Posterior vena cava (tissue), 2 donors: ENCODE results near the gene WIPF1. TPM values are rescaled to one million over a fixed set of nuclear protein-coding genes. Genes with fewer than 3 reads are reported as not detected.

Experiments
- DNase-seq: peaks from one replicate; pipeline ENCODE4 v3.0.0-alpha.2; 2020; ENCODE audit warnings: low spot score
- intact Hi-C, 2 donors: fragments of 100-400 bp; cut with DNase I; formaldehyde crosslinking; loops; one replicate each; pipeline versions ENCODE4 v1.14.1 to v1.14.2; 2022 to 2023
- total RNA-seq, 2 donors: library from RNA; stranded (reverse); fragmentation: NEBNext Ultra II Directional; extraction: Animal tissue kit (Norgen Biotek cat#: 25700); gene quantifications; one replicate each; pipeline ENCODE4 v1.2.1, GENCODE V29; 2021
- donor health status: DM: yes; HTN: yes; CAD: no.
- donor health status: DM: yes; HTN: yes; CAD: no.

Gene WIPF1
- total RNA-seq, 2 donors from 2014 or later = 59.9 to 65.1 TPM

DNA sequence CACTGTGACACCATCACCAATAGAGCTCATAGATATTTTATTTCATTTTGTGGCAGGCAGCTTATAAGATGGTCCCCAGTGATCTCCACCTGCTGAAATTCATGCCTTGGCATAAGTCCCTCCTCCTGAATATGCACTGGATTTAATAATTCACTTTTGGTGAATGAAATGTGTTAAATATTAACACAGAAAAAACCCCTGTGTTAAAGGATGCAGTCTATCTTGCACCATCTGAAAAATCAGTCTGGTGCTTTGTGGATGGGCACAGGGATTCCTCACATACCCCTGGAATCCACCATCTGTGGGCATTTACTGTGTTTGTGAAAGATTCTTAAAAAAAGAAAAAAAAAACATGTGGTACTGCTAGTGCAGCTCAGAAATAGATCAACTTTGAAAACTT lies 26.1 kb upstream of the WIPF1 start:
- DNase-seq = no peak
- intact Hi-C loops = no loop called here

DNA sequence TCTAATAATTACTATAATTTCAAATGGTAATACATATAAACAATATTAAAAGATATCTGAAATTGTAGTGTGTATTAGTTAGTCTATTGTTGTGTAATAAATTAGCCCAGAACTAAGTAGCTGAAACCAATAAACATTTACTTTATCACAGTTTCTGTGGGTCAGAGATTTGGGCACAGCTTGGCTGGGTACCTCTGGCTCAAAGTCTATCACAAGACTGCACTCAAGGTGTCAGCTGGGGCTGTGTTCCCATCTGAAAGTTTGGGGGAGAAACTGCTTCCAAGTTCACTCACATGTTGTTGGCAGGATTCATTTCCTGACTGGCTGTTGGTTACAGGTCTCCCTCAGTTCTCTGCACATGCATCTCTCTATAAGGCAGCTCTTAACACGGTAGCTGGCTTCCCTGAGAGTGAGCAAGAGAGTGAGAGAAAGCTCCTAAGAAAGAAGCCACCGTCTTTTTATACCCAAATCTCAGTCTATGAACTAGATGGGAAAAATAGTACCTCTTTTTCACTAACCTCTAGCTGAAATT lies 25.6 kb upstream of the WIPF1 start:
- DNase-seq = no peak
- intact Hi-C loops = no loop called here

DNA sequence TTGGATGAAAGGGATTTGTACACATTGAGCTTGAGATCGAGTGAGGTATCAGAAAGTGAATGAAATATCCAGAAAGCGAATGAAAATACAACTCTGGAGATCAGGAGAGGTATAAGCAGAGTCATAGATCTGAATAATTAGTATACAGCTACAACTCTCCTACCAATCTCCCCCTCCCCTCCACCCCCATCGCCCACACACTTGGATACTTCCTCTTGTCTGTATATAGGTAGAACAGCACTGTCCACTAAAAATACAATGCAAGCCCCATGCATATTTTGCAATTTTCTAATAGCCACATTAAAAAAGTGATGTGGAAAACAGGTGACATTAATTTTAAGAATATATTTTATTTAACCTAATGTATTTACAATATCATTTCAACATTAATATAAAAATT lies 23.7 kb upstream of the WIPF1 start:
- DNase-seq = no peak
- intact Hi-C loops = no loop called here

DNA sequence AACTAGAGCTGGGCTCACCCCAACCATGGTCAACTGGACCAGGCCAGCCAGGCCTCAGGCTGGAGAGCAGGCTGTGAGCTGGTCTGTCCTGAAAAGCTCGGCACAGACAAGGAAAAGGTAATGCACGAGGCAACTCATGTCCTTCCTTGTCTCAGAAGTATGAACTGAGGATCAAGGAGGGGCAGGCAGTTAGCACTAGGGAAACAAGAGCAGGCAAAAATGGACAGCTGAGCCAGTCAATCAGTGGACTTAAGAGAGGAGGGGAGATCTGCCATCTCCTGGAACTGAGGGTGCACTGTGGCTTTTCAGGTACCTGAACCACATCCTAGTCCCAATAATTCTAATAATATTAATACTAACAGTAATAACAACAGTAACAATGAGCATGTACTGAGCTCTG lies 20.6 kb upstream of the WIPF1 start:
- DNase-seq = no peak
- intact Hi-C loops = loop anchor here in 1 of 2 donors (10.0 kb wide), 1 partner anchor 67 kb away; no protein-coding TSS in a partner anchor

DNA sequence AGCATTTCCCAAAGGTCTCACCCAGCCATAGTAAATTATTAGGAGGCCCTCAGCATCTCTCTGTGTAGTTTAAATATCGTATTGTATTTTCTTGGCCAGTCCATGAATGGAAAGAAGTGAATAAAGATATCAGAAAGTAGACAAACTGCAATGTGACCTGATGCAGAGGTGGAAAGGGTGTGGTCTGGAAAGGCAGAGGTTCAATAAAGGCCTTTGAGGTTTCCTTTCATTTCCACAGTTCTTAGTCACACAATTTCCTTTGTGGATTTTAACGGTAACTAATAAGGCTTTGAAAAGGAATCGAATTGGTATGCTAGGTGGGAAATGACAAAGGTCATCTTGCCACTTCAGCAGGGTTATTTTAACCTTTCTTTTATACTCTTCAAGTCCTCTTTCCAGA lies 20.1 kb upstream of the WIPF1 start:
- no peak for DNase-seq
- intact Hi-C loops = loop anchor here in 1 of 2 donors (10.0 kb wide), 1 partner anchor 67 kb away; no protein-coding TSS in a partner anchor

DNA sequence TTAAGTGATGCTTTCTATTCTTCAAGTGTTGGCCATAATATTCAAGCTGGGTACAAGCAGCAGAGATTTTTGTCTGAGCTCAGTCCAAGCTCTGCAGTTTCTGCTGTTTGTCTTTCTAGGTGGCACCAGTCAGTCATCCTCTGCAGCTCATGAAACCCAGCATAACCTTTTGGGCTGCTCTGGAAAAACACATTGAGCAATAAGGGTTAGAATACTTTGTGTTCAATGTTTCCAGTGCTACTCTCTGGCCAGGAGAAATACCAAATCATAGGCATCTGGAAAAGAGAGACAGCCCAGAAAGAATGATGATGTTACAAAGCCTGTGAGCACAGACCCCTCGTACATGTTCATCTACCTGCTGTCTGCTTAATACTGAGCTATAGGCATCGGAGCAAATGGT lies 19.5 kb upstream of the WIPF1 start:
- intact Hi-C loops = loop anchor here in 1 of 2 donors (10.0 kb wide), 1 partner anchor 68 kb away; no protein-coding TSS in a partner anchor
- no peak for DNase-seq

DNA sequence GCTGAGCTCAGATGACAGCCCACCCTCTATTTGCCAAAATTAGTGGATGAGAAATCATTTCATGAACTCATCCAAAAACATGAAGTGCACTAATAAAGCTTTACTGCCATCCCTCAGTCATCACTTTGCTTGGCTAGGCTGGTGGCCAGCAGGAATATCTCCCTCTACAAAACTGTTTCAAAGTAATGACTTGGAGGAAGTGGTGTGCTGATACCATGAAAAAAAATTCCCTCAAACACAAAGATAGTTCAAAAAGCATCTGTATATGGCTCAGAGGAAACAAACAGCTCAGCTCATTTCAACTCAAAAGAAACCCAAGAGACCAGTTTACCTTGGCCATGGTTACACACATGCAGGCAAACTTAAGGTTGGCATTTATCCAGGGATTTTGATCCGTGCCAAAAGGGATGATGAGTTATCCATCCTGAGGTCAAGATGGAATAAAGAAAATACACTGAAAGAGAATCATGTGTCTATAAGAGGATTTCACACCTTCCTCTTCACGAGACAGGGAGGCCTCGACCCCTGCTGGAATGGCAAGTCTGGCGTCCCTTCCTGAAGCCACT lies 18.4 kb upstream of the WIPF1 start:
- intact Hi-C loops = loop anchor here in 1 of 2 donors (10.0 kb wide), 1 partner anchor 69 kb away; no protein-coding TSS in a partner anchor
- no peak for DNase-seq

DNA sequence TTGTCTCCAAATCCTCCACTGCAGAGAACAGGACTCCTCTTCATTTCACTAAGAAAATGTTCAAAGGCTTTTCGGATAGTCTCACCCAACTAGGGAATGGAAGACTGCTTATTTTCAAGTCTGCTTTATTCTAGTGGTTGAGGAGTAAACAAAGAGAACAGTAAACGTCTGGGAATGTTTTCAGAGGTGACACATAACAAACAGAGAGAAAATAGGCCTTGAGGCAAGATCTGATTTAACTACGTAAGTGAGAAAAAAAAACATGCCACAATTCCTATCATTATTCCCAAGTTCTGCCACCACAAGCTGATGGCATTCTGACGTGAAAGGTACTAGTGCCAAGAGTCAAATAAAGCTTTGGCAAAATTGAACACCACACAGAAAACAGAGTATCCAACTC lies 16.7 kb upstream of the WIPF1 start:
- intact Hi-C loops = loop anchor here in 1 of 2 donors (10.0 kb wide), 1 partner anchor 71 kb away; no protein-coding TSS in a partner anchor
- DNase-seq = no peak

DNA sequence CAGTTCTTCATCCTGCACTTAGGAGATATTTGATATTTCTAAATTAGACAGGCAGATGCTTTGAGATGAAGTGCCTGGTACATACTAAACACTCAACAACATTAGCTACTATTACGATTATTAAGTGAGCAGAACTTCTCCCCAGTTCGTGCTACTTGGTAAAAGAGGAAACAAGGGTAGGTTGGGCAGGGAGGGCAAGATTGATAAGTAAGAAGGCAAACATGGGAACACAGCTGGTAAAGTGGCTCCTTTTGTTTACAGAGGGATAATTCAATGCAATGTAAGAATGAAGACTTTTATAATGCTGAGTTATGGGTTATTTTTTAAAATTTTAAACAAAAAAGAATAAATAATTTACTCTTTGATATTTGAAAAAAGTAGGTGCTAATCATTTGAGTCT lies 15.9 kb upstream of the WIPF1 start:
- no peak for DNase-seq
- intact Hi-C loops = loop anchor here in 1 of 2 donors (10.0 kb wide), 1 partner anchor 71 kb away; no protein-coding TSS in a partner anchor

DNA sequence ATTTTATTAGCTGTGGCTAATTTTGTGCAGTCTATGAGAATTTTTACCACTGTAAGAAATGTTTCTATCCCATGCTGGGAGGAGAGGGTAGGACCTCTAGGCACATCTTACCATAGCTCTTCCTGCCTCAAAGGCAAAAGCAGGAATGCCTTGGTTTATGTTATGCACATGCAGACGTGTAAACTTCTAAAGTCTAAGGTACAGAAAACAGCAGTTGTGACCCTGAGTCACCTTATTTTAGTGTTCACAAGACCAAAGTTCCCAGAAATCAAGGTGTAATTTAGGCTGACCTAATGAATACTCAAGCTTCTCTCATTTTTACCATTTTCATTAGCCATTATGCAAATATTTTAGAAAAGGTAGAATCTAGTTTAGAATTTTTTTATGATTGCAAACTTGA lies 15.4 kb upstream of the WIPF1 start:
- no peak for DNase-seq
- intact Hi-C loops = loop anchor here in 1 of 2 donors (10.0 kb wide), 1 partner anchor 72 kb away; no protein-coding TSS in a partner anchor

DNA sequence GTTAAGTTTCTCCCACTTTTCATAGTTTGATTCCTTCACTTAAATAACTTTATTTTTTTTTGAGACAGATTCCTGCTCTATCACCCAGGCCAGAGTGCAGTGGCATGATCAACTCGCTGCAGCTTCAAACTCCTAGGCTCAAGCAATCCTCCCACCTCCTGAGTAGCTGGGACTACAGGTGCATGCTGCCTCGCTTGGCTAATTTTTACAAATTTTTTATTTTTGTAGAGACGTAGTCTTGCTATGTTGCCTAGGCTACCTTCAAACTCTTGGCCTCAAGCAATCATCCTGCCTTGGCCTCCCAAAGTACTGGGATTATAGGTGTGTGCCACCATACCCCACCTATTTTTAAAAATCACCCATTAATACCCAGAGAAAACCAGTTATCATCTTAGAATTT lies 14.2 kb upstream of the WIPF1 start:
- intact Hi-C loops = loop anchor here in 1 of 2 donors (10.0 kb wide), 1 partner anchor 73 kb away; no protein-coding TSS in a partner anchor
- DNase-seq = no peak

DNA sequence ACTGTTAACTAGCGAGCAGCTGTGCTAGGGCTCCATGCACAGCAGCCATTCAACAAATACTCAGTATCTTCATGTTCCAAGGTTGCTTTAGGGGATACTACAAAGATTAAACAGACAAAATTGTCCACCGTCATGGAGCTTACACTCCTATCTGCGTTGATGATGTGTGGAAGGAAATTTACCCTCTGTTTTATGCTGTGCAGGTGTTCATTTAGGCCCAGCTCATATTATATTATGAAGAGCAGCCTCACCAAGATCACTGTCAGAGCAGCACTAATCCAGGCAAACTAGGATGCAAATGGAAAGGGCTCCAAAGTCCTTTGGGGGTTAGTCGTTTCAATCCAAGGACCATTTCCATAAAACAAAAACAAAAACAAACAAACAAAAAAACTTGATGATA lies 13.4 kb upstream of the WIPF1 start:
- DNase-seq = no peak
- intact Hi-C loops = loop anchor here in 1 of 2 donors (10.0 kb wide), 1 partner anchor 74 kb away; no protein-coding TSS in a partner anchor

DNA sequence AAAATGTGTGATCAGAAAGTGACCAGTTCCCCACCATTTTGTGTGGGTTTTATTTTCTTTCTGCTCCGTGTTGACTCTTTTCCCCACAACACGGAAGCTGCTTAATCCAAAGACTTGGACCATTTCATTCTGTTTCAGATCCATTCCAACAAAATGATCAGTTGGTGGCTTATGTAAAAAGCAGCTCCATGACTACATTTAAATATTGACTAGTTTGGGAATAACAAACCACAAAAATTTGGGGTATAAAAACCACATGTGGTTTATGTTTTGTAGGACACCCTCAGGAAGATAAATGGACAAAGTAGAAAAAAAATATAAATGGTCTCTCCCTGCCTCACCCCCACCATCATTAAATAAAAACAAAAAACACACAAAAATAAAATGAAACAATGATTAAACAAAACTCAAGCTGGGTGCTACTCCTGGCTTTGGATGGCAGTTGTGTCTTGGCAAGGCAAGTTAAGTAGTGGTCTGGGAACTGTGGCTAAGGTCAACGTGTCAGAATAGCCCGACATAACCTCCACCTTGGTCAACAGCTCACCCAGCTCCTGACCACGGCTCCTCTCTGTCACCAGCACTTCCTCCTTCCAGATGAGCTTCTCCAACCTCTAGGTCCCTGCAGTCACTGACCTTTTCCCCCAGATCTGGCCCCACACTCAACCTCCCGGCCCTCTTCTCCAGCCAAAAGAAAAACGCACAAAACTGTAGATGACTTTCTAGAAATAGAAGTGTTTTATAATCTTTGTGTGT lies 12.8 kb upstream of the WIPF1 start:
- no peak for DNase-seq
- intact Hi-C loops = loop anchor here in 1 of 2 donors (10.0 kb wide), 1 partner anchor 74 kb away; no protein-coding TSS in a partner anchor

DNA sequence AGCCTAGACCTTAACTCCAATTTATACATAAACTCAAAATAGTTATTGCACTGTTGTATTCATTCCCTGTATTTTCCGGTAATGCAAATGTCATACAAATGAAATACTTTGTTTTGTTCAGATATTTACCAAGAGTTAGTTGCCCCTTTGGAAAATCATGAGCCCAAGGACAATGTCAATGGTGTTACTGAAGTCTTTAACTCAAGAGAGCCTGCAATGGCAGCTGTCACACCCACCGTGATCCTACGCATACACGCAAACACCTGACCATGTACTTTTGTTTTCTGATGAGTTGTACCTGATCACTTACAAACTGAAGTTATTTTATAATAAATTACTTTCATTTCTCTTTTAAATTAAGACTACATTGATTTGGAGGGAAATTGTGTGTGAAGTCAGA lies 11.7 kb upstream of the WIPF1 start:
- intact Hi-C loops = no loop called here
- DNase-seq = no peak

DNA sequence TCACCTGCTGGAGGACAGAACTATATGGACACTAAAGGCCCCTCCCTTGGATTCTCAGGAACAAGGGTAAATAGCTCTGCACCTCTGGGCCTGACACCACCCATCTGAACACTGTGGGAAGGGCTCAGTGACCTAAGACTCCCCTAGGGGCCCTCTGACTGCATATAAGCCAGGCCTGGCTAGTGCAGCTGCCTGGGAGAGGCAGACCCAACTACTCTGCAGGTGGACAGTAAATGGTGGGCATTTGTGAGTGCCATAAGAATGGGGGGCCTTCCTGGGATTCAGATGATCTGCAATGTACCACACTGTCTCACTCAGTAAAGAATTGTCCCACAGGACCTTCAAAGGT lies 11.2 kb upstream of the WIPF1 start:
- intact Hi-C loops = no loop called here
- DNase-seq = no peak

DNA sequence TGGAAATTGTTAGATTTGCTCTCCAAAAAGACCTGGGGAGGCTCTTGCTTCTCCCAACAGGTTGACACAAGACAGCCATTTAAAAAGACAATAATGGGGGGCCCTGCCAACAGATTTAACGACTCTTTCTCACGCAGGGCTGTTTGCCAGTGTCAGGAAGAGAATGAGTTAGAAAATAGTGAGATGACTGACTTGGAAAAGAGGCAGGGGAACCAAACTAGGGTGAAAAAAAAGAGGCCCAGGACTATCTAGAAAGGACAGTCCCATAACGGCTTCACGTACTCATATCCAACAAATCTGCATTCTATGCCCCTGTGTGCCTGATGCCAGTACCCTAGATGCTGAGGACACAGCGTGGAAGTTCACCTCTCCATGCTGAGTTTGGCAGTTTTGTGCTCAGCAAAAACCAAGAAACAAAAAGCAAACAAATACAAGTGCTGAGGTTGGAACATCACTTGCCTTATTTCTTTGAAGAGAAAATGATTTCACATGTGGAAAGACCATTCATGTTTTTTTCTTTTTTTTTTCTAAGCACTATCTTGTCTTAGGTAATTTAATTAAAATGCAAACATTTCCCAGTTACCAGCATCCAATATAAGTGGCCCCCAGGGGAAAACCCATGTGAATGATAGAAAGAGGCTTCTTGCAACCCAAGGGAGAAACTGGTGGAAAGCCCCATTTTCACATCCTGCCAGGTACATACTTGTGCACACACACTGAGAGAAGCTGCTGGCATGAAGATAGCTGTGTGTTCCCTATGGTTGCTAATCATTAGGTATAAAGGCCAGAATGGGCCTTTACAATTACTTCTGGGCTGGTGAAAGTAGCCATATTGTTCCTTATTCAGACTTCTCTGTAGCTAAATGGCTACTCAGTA lies 10.6 kb upstream of the WIPF1 start:
- DNase-seq = no peak
- intact Hi-C loops = no loop called here

DNA sequence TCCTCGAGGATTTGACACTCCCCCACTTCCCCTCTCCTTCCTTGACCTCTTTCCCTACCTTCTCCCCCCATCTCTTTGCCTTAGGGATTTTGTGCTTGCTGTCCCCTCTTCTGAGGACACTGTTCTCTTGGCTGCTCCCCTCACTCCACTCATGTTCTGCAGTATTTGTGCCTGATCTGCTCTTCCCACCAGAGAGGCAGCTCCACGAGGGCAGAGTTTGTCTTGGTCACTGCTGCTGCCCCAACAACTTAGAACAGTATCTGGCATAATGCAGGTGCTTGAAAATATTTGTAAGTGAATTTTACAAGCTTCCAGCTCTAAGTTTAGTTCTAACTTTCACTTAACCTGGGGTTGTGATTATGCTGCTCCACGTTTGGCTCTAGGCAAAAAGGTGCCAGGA lies 10.0 kb upstream of the WIPF1 start:
- intact Hi-C loops = no loop called here
- DNase-seq = no peak

DNA sequence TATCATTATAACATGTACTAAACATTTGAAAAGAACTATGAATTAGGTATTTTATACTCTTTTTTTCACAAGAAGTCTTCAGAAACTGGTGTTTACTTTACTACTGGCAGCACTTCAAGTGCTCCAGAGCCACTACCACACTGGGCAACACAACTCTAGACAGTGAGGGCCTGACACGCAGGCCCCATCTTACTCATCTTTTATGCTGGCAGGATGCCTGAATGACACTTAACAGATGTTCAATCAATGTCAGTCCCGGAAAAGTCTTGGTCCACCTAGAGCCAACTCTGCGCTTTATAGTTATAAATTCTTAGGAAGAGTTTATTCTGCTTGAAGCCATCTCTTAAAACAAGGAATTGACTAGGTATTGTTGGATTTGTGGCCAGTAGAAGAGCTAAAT lies 8.7 kb upstream of the WIPF1 start:
- DNase-seq = no peak
- intact Hi-C loops = no loop called here

DNA sequence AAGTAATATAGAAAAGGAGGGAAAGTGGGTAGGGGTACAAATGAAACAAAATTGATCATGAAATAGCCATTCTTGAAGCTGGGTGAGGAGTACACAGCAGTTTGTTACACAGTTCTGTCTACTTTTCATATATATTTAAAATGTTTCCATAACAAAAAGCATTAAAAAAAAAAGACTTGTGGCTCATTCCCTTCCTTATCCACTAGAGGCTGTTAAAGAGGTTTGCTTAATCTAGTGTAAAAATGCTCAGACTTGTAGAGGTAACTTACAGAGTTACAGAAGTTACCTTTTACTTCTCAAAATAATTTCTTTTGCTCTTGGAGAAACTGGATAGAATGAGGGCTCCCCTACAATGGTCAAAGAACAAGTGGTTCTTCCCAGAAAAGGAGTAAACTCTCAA lies 8.1 kb upstream of the WIPF1 start:
- intact Hi-C loops = no loop called here
- DNase-seq = no peak

DNA sequence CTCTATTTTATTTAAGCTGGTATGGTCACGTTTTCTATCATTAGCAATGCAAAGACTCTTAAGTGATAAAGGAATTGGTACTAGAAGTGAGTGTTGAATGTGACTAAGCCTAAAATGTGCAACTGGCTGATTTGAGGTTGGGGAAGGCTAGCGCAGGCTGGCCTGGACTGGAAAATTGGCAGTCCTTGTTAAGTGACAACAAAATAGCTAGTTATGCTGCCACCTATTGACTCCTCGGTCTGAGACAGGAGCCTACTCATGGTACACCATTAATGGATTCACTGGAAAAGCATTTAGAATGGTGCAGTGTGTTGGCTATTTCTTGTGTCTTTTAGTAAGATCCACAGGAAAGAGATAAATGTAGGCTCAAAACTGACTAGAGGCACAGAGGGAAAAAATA lies 5.7 kb upstream of the WIPF1 start:
- intact Hi-C loops = no loop called here
- no peak for DNase-seq
